ENCODE results near the gene DHPS.
"Not testable (repeated sequence)": the region's sequence is repeated elsewhere in the genome, so short reads cannot be mapped to it uniquely, and the experiment has no call there.

The DHPS gene

DNA sequence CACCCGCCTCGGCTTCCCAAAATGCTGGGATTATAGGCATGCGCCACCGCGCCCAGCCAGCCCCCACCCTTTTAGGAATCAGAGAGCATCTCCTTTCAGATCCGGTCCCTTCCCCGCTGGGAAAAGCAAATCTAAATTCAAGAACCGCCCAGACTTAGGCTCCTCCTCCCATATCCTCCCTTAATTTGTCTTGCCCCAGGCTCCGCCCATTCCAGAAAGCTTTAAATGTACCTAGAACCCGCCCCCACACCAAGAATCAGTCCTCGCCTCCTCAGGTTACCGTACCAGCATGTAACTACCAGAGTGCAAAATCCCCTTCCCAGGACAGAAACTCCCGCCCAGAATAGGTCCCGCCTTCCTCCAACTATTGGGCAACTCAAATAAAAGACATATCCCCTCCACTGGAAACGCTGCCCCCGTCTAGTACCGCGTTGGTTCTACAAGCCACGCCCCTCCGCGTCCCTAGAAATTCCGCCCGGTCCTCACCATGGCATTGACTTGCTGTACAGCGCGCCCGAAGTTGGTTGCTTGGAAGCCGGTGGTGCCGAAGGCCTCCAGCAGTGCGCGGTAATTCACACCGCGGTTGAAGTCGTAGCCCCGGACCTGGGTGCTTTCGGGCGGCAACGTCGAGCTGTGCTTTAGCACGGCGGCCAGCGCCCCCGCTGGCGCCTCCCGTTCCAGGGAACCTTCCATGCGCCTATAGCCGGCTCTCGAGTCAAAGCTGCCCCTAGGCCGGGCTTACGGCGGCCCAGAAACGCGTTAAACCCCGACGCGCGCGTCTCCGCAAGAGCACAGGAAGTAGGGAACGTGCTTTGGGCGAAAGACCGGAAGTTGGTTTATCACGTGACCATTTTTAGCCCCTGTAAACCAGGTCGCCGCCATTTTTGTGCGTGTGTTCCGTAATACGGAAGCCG, at the start of gene DHPS:
Gene DHPS (minus strand): TSS at position 807 of the 914 bp plus-strand sequence. CDS start 114 bp downstream, at position 693.
- DNase-seq: peak; percentile 93

DNA sequence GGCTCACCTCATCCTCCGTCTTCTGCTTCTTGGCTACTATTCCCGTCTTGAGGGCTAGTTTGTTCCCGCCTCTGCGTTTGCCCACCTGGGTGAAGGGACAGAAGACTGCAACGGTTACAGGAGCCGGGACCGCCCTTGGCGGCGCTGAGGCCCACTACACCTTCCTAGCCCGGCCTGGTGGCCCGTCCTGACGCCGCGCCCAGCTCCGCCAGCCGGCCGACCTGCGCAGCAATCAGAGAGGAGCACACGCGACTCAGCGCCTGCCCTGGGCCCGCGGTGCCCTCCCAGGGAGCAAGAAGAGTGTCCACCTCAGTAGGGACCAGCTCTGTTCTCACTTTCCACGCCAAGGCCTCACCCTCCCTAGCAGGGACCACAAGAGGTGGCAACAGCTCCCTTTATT, 49.7 kb upstream of the DHPS start:
- no peak for DNase-seq

DNA sequence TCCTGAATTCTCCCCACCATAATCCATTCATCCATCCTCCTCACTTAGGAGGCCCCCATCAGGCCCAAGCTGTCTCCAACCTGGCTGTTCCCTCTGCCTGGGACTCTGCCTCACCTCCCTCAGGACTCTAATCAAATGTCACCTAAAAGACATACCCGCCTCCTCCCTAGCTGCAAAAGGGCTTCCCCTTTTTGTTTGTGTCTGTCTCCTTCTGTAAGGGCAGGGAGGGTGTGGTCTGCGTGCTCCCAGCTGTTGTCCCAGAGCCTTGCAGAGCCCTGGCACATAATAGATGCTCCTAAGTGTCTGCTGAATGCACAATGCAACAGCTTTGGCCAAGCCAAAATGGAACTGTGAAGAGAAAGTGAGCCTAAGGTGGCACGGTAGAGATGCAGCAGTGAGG, 48.4 kb upstream of the DHPS start:
- DNase-seq: no peak

DNA sequence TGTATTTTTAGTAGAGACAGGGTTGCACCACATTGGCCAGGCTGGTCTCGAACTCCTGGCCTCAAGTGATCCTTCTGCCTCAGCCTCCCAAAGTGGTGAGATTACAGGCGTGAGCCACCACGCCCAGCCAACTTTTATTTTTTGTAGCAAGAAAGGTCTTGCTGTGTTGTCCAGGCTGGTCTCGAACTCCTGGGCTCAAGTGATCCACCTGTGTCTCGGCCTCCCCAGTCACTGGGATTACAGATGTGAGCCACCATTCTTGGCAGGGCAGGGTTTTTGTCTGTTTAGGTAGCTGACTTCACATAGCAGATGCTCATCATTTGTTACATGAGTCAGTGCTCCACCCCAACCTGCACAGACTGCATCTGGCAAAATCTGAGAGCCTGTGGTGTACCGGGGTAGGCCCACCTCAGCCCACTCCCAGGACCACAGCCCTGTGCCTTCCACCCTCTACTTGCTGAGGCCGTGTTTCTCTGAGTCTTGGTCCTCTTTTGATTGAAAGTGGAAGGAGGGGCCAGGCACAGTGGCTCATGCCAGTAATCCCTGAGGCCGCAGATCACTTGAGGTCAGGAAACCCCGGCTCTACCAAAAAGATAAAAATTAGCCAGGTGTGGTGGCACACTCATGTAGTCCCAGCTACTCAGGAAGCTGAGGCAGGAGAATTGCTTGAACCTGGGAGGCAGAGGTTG, 46.2 kb upstream of the DHPS start:
- no peak for DNase-seq

DNA sequence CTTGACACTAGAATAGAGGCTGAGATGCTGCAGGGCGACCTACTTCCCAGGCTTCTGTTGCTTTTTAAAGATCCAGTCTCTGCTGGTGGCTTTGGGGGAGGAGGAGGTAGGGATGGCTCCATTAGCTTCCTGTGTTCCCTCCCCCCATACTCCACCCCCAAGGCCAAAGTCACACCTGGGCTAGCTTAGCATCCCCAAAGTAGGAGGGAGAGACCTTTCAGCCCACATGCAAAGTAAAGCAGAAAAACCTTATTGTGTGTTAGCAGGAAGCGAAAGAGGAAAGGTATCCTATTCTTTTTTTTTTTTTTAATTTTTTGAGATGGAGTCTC, 45.3 kb upstream of the DHPS start:
- no peak for DNase-seq

- DNase-seq: not testable (repeated sequence)
Observed at GRCh38 chr19:12725612-12726011, 43.9 kb upstream of the DHPS start.

DNA sequence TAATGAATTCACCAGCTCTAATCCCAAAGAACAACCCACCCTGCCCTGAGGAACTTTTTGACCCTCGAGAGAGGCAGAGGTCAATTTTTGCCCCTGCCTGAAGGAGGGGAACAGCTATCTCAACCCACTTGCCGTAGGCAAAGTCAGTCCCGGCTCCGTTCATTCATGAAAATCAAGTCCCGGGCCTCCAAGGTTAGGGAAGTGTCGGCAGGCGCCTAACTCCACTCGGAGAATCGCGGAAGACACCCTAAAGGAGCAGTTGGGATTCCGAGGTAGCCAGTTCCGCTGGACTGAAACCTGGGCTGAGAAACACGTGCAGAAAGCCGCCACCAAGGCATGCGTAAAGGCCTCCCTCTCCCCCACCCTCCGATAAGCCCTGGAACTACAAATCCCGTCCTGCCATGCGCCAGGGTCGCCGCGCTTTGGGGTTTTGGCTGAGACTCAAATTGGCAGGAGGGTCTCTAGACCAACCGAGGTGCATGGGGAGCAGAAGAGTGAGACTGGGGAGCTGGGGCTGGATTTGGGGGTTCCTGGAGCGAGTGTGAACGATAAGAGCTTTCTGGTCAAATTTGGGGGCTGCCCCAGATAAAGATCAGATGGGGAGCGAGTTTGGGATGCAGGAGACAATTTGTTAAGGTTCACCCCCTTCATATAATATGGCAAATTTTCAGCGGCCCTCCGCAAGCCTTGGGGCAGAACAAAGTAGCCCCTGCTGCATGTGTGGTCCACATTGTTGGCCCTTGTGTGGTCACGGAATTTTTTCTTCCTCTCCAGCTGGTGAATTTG, 42.2 kb upstream of the DHPS start, which contains the start of gene TNPO2:
Gene TNPO2 (minus strand): TSS at position 292 of the 786 bp plus-strand sequence. CDS start 2,955 bp downstream, outside the sequence.
- DNase-seq: peak; percentile 89

DNA sequence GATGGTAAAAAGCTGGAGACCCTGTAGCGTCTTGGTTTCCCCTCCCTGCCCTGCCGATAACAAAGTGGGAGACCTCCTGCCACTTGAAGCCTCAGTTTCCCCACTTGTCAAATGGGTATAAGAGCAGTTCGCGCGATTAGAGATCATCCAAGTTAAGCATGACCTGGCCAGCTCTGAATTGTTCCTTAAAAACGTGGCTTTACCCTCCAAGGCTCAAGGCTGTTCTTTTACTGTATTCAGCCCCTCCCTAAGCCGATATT, 41.6 kb upstream of the DHPS start:
- peak; percentile 69 for DNase-seq

GRCh38 chr19:12722566-12723380, 41.1 kb upstream of the DHPS start:
- DNase-seq: peak; percentile 94

DNA sequence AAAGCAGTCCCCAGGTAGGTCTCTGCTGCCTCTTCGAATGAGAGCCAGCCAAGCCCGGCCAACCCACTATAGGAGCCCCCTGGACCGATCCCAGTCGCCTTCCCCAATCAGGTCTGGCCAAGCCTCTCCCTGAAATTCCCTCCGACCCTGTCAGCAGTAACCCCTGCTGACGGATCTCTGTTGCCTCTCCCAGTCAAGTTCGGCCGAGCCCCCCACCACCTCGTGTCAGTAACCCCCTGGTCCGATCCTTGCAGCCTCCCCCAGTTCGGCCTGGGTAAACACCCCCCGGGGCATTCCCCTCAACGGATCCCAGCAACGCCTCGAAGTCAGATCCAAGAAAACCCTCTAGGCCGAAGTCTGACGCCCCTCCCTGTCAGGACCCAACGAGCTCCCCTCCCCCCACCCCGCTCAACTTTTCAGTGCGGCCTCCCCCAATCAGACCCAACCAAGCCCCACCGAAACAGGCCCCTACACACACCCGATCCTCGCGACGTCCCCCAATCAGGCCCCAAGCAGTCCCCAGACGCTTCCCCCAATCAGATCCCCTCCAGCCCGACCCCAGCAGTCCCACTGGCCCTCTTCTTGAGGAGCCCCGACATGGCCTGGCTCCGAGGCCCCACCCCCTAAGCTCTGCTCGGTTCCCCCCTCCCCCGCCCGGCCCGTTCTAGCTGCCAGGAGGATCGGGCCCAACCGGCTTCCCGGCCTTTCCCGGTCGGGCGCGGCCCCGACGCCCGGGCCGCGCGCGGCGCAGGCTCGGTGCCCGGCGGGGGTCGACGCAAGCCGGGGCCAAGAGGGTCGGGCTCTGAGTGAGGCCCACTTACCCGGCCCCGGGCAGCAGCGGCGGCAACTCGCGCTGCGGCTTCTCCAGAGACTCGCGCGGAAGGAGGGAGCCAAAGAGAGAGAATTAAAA, 40.2 kb upstream of the DHPS start:
- DNase-seq: peak; percentile 68

- DNase-seq: no peak
Observed at GRCh38 chr19:12720851-12721655, 39.4 kb upstream of the DHPS start.

DNA sequence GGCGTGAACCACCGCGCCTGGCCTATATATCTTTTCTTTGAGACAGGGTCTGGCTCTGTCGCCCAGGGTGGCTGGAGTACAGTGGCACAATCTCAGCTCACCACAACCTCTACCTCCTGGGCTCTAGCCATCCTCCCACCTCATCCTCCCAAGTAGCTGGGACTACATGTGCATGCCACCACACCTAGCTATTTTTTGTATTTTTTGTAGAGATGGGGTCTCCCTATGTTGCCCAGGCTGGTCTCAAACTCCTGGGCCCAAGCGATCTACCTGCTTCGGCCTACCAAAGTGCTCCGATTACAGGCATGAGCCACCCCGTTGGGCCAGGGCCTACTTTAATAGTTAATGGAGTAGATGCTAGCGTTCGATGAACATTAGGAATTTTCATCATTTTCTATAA, 38.6 kb upstream of the DHPS start:
- DNase-seq: no peak

DNA sequence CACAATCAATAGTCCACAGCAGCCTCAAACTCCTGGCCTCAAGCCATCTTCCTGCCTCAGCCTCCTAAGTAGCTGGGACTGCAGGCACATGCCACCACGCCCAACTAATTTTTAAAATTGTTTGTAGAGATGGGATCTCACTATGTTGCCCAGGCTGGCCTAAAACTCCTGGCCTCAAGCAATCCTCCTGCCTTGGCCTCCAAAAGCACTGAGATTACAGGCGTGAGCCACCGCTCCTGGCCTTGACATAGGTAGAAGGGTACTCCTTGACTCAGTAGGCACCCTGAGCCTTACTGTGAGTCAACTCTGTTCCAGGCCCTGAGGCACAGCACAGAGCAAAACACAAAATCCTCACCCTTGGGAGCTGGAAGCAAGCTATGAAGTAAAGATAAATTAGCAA, 34.2 kb upstream of the DHPS start:
- DNase-seq: no peak

GRCh38 chr19:12715102-12715501, 33.4 kb upstream of the DHPS start:
- no peak for DNase-seq

DNA sequence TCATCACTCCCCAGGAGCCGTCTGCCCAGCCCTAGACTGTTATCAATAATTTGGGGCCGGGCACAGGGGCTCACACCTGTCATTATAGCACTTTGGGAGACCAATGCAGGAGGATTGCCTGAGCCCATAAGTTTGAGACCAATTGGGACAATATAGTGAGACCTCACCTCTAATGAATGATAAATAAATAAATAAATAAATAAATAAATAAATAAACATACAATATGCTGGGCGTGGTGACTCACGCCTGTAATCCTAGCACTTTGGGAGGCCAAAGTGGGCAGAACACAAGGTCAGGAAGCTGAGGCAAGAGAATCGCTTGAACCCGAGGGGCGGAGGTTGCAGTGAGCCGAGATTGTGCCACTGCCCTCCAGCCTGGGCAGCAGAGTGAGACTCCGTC, 31.6 kb upstream of the DHPS start:
- DNase-seq: not testable (repeated sequence)

DNA sequence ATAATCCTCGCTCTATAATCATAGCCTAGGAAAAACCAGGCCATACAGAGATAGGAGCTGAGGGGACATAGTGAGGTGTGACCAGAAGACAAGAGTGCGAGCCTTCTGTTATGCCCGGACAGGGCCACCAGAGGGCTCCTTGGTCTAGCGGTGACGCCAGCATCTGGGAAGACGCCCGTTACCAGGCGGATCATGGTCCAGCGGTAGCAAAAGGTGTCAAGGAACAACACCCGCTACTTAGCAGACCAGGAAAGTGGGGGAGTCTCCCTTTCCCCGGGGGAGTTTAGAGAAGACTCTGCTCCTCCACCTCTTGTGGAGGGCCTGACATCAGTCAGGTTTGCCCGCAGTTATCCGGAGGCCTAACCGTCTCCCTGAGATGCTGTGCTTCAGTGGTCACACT, 30.4 kb upstream of the DHPS start:
- DNase-seq: not testable (repeated sequence)

DNA sequence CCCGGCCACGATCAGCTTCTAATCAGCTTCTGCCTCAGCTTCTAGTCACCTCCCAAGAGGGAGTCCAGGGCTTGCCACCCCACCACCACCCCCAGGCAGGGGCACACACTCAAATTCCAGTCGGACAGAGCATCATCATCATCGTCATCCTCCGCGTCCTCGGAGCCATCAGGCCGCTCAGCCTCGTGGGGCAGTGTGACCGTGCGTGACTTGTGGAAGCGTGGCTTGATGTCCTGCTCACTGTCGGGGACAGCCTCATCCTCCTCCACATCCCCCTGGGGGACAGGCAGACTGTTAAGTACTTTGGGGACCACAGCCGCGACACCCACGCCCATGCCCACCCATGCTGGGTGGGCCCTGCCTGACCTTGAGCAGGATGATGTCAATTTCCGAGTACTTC, 29.5 kb upstream of the DHPS start:
- DNase-seq: no peak

GRCh38 chr19:12708641-12709040, 27.0 kb upstream of the DHPS start:
- DNase-seq: no peak

GRCh38 chr19:12706332-12706718, 24.6 kb upstream of the DHPS start:
- no peak for DNase-seq

DNA sequence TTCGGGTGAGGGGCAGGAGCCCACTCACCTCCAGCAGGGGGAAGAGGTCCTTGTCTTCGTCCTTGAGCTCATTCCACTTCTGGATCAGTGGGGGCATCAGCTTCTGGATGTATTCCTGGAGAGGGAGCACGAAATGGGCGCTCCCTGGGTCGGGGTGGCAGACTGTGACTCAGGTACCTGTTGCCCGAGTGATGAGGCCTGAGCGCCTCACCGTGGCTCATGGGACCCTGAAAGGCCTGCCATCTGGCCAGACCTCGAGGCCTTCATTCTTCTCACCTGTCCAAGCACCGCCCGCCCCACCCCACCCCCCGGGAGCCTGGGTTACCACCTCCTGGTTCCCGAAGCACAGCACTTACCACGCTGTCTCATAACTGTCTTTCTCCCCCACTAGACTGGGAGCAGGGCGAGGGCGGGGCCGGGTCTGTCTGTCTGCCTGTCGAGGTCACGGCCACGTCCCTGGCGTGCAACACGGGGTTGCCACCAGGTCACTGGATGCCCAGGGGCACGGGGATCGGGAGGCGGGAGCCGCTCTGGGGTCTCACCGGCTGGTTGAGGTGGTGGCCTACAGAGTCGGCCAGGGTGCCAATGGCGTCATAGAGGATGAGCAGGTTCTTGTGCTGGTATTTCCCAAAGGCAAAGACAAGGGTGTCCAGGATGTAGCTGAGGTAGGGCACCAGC, 24.1 kb upstream of the DHPS start:
- DNase-seq: no peak
